Measurements from ENCODE around the gene PTK6.

Gene PTK6

GRCh38 chr20:63536997-63537524 lies at the start of gene PTK6:
PTK6 (minus strand) TSS chr20:63537376; CDS start chr20:63537314, 62 bp downstream.
- H3K27ac ChIP-seq, result peak within 1 kb of the TSS; percentile 95
- TF ChIP-seq CTCF (conservative IDR thresholded peaks at IDR 0.05), result no peak

- no peak for TF ChIP-seq CTCF (conservative IDR thresholded peaks at IDR 0.05)
- peak overlapping the region; percentile 95; the same call in 1 of the 2 replicates for H3K27ac ChIP-seq
Observed at GRCh38 chr20:63586797-63587196, 49.6 kb upstream of the PTK6 start.

GRCh38 chr20:63585616-63586565 lies 48.7 kb upstream of the PTK6 start:
- TF ChIP-seq CTCF (conservative IDR thresholded peaks at IDR 0.05), result no peak
- peak overlapping the region; percentile 95; the same call in 1 of the 2 replicates for H3K27ac ChIP-seq

GRCh38 chr20:63582382-63583063 lies 45.3 kb upstream of the PTK6 start:
- TF ChIP-seq CTCF (conservative IDR thresholded peaks at IDR 0.05), result no peak
- no peak overlapping the region for H3K27ac ChIP-seq

GRCh38 chr20:63580796-63581461 lies 43.8 kb upstream of the PTK6 start:
- H3K27ac ChIP-seq, result no peak overlapping the region
- TF ChIP-seq CTCF (conservative IDR thresholded peaks at IDR 0.05), result peak; percentile 70

- peak overlapping the region; percentile 5; the same call in 1 of the 2 replicates for H3K27ac ChIP-seq
- no peak for TF ChIP-seq CTCF (conservative IDR thresholded peaks at IDR 0.05)
Observed at GRCh38 chr20:63579017-63579694, 42.0 kb upstream of the PTK6 start.
